ENCODE results near the gene TMCO1.
"Not testable (repeated sequence)": the region's sequence is repeated elsewhere in the genome, so short reads cannot be mapped to it uniquely, and the experiment has no call there.

Gene TMCO1, protein sequence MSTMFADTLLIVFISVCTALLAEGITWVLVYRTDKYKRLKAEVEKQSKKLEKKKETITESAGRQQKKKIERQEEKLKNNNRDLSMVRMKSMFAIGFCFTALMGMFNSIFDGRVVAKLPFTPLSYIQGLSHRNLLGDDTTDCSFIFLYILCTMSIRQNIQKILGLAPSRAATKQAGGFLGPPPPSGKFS

DNA sequence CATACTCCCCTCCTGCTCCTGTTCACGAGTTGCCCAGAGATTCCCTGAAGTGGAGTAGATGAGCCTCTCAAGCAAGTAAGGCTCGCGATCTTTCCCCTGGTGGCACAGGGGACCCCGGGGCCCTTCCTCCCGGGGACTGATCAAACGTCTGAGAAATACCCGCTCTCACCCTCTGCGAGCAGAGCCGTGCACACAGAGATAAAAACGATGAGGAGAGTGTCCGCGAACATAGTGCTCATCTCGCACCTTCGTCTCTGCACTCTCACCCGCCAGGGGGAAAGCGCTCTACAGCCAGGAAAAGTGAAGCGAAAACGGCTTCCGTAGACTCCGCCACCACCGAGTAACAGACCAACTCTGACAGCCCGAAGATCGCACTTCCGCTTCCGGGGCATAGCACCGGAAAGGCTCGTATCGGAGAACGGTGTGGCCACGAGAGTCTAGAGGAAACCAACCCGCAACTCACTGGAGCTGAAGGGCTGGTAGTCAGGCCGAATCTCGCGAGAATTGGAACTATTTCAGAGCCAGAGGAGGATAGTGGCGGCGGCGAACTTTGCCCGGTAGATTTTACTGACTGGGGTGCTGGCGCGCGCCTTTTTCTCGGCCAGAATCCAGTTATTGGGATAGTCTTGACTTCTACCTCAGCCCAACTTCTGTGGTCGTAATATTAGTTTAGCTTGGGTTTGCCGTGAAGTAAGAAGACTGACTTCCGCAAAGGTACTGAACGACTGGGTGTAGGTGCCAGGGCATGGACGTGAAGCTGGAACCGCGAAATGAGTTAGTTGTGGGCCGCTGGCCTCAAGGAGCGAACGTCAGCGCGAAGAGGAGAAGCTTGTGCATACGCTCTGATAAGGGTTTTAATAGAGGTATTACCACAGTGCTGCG is at the start of gene TMCO1:
Gene TMCO1, minus strand, starts transcription at position 356 of the 882 bp plus-strand sequence. Its CDS starts 117 bp downstream, at position 239.
- peak; percentile 92 for DNase-seq

DNA sequence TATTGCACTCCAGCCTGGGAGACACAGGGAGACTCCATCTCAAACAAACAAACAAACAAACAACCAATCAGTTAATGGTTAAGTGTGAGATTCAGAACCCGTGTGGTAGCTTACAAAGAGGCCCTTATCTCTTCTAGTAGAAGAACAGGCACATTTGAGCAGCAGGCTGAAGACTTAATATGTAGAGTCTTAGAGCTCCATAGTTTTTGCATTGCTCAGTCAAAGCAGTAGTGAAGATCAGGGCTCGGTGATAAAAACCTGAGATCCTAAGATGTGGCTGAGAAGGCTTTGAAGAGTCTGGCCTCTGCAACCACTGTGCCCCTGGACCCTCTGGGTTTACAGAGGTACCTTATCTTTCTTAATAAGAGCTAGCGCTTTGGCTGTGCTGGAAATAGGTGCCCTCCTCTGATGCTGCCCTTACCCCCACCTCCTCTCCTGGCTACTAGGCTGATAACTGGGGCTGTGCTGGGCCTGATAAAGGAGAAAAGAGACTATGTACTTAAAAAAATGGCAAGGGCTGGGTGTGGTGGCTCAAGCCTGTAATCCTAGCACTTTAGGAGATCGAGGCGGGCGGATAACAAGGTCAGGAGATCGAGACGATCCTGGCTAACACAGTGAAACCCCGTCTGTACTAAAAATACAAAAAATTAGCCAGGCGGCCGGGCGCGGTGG is 48.3 kb upstream of the TMCO1 start:
- no peak for DNase-seq

DNA sequence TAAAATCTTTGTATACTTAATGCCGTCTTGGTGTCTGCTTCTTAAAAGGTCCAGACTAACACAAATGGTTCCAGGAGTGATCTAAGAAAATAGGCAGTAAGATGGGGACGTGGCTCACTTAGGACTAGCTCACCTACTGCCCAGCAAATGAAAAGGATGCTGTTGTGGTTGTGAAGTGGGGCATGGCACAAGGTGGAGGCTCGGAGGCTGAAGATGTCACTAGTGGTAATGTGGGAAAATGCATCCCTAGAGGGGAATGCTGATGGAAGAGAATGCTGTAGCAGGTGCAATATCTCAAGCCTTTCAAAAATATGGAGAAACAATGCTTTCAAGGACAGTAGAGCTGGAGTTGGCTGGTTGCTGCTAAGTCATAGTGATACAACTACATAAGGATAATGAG is 47.5 kb upstream of the TMCO1 start:
- no peak for DNase-seq

DNA sequence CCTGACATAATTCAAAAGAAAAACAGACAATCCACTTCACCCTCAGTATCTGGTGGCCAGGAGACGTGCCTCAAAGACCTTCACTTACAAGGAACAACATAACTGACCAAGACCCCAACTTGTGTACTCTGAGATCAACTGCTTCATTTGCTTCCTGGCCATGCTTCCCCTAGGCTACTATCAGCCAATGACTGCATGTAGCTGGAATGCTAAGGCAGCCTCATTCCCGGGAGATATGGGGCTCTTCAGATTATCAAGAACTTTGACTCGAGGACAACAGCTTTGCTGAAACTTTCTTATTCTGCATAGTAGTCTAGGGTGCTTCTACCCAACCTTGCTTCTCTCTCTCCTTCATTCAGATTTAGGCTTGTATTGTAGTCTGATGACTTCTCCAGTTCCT is 47.1 kb upstream of the TMCO1 start:
- no peak for DNase-seq

DNA sequence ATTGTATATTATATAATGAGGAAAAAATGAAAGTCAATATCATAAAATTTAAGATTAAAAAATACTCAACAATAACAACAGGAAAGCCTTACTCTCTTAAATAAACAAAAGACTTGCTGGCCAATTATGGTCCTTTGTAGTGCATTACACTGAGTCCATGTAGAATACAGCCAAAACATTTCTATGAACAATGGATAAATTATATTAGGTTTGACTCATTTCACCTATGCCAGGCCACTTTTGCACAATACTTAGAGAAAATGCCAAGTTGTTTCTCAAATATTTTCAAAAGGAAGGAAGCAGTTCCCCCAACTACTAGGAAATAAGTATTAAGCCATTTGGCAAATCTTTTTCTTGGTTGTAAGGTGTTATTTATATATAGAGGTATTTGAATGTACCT is 38.9 kb upstream of the TMCO1 start:
- no peak for DNase-seq

DNA sequence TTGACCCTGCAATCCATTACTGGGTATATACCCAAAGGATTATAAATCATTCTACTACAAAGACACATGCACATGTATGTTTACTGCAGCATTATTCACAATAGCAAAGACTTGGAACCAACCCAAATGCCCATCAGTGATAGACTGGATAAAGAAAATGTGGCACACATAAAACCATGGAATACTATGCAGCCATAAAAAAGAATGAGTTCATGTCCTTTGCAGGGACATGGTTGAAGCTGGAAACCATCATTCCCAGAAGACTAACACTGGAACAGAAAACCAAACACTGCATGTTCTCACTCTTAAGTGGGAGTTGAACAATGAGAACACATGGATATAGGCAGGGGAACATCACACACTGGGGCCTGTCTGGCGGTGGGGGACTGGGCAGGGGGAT is 35.8 kb upstream of the TMCO1 start:
- DNase-seq = not testable (repeated sequence)

DNA sequence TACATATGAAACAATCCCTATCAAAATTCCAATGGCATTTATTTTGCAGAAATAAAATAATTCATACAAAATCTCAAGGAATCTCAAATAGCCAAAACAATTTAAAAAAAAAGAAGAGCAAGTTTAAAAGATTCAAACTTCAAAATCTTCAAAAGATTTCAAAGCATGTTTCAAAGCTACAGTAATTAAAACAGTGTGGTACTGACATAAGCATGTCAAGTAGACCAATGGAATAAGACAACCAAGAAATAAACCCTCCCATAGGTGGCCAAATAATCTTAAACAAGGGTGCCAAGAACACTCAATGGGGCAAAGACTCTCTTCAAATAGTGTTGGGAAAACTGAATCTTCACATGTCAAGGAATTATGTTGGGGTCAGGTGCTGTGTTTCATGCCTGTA is 30.7 kb upstream of the TMCO1 start:
- DNase-seq = no peak

DNA sequence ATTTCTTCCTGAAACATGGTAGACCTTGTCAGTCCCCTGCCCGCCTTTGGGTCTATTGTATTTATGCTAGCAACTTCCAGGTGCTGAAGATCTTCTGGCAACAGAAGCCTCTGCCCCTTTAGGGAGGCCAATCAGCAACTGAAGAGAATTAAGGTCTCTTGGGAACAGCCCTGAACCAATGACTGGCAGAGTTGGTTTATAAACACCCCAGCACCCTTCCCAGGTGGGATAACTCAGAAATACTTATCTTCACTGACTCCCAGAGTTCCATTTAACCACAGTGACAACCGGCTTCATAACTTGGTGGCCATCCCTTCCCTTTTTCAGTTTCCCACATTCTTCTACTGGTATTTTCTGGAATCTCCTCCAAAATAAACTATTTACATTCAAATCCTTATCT is 27.2 kb upstream of the TMCO1 start:
- no peak for DNase-seq

DNA sequence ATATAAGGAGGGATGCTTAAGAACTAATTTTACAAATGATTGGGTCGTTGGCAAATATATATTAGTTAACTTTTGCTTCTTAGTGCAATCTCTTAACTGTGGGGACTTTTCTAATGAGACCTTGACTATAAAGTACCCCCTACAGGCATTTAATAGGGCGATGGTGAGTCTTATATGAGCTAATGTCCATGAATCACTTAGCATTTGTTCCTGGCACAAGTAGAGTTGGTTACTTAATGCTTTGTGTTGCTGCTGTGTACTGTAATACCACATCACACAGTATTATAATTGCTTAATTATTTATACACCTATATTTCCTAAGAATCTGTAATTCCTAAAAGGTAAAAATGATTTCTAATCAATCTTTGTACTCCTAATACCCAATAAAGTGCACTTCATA is 25.3 kb upstream of the TMCO1 start:
- DNase-seq = no peak

DNA sequence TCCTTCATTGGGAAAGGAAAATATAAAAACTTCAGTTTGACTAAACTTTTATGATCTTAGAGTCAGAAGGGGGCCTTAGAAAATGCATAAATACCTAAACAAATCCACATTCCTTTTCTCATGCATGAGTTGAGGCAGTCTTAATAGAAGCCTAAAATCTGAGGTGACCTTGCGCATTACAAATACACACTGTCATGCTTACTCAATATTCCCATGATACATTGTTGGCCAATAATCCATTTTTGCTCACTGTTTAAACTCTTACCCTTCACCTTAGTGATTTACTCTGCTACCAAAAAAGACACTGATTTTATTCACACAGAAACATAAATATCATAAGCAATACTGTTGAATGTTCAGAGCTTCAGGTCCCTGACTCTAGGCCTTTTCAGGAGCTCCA is 19.1 kb upstream of the TMCO1 start:
- DNase-seq = no peak

DNA sequence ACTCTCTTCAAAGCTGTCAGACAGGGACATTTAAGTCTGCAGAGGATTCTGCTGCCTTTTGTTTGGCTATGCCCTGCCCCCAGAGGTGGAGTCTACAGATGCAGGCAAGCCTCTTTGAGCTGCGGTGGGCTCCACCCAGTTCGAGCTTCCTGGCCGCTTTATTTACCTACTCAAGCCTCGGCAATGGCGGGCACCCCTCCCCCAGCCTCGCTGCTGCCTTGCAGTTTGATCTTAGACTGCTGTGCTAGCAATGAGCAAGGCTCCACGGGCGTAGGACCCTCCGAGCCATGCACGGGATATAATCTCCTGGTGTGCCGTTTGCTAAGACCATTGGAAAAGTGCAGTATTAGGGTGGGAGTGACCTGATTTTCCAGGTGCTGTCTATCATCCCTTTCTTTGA is 14.9 kb upstream of the TMCO1 start:
- not testable (repeated sequence) for DNase-seq

DNA sequence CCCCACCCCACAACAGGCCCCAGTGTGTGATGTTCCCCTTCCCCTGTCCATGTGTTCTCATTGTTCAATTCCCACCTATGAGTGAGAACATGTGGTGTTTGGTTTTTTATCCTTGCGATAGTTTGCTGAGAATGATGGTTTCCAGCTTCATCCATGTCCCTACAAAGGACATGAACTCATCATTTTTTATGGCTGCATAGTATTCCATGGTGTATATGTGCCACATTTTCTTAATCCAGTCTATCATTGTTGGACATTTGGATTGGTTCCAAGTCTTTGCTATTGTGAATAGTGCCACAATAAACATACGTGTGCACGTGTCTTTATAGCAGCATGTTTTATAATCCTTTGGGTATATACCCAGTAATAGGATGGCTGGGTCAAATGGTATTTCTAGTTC is 9.5 kb upstream of the TMCO1 start:
- DNase-seq = not testable (repeated sequence)

DNA sequence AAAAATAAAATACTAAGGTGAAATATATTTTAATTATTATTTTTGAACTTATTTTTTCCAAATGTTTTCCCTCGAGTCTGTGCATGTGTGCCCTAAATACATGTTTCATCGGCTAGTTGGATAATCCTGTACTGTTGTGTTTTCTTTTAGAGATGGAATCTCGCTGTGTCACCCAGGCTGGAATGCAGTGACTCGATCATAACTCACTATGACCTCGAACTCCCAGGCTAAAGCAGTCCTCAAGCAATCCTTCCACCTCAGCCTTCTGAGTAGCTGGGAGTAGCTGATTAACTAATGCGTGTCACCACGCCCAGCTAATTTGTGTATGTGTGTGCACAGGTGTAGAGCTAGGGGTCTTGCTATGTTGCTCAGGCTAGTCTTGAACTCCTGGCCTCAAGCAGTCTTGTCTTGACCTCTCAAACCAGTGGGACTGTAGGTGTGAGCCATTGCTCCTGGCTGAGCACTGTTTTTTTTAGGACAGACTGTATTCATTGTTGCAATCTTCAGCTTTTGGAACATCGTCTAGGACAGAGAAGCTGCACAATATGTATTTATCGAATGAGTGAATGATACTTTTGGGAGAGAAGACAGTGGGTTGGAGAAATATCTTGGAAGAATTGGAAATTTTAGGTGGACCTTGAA is 4.8 kb upstream of the TMCO1 start:
- no peak for DNase-seq

DNA sequence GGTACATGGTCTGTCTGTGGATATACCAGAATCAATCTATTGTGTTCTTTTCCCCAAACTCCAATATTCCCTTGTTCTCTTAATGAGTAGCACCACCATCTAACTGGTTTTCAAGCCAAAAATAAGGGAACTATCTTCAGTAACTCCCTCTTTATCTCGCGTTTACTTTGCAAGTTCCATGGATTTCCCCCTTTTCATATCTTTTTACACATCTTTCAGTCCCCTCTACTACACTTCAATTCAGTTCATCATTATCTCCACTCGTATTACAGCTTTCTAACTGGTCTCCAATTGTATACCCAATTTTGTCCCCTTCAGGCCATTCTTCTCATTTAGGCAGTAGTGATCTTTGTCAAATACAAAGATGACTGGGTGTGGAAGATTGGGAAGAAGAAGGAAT is 4.1 kb upstream of the TMCO1 start:
- DNase-seq = no peak

DNA sequence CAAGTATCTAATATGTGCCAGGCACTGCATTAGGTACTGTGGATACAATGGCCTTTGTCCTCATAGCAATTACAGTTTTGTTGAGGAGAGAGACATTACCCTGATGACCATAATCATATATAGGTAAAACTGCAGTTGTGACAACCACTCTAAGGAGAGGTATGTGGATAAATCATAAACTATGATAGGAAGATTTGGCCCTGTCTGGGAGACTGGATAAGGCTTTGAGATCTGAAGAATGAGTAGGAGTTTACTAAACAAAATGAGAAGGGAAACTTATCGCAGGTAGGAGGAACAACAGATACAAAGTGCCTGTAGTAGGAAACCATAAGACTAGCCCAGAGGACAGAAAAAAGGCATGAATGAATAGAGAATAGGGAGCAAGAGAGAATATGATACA is 4.4 kb downstream of the TMCO1 start:
- DNase-seq = no peak

DNA sequence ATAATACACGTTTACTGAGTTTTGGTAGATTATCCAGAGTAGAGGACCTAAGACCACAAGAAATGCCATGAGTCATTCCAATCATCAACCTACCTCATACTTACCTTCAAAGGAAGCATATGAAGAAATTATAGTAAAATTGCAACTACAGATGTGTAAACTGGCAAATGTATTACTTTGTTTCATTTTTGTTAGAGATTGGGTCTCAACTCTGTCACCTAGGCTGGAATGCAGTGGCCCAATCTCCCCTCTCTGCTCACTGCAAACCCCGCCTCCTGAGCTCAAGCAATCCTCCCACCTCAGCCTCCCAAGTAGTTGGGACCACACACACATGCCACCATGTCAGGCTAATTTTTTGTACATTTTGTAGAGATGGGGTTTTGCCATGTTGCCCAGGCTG is 5.2 kb downstream of the TMCO1 start:
- no peak for DNase-seq

DNA sequence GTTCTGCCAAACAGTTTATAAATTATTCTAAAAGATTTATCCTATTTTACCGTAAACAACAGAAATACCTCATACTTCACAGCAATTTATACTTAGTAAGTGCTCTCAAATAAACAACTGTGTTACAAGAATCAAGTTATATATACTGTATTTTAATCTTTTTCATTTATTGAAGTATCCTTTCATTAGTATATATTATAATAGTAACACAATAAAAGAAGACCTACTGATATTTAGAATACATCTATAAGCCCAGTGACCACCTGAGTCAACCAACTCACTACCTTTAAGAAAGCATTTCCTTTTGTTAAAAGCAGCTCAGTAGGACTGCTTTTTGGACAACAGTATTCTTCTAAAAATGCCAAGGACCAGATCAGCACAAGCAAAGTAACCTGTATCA is 5.9 kb downstream of the TMCO1 start:
- DNase-seq = no peak

DNA sequence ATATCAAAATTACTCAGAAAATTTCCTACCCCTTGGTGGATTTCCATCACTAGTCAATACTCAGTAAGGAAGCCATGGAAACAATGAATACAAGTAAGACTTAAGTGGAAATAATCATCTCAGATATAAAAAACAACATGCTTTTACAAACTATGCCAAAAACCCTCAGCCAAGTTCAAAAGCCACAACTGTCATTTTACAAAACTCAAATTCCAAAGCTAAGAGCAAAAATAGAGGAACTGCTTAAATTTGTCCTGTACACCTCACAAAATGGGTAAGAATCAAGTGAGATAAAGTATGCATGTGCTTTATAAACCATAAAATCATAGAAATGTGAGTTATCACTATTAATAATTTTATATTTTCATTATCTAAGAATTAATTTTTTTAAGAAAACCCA is 9.6 kb downstream of the TMCO1 start:
- no peak for DNase-seq

DNA sequence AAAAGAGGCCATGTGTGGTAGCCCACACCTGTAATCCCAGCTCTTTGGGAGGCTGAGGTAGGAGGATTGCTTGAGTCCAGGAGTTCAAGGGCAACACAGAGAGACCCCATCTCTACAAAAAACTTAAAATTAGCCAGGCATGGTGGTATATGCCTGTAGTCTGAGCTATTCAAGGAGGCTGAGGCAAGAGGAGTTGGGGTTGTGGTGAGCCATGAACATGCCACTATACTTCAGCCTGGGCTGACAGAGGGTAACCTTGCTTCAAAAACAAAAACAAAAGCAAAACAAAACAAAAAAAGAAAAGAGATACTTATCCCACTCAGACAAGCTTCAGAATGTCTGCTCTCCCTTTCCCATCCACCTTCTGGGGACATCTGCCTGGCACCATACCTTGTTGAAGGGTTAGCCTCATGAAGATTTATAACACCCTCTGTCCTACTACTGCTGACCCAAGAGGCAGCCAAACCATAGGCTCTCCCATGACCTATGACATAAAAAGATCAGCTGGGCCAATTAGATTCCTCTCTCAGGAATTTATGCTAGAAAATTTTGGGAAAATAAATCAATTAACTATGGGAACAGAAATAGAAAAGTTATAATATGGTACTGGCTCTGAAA is 13.2 kb downstream of the TMCO1 start:
- no peak for DNase-seq

DNA sequence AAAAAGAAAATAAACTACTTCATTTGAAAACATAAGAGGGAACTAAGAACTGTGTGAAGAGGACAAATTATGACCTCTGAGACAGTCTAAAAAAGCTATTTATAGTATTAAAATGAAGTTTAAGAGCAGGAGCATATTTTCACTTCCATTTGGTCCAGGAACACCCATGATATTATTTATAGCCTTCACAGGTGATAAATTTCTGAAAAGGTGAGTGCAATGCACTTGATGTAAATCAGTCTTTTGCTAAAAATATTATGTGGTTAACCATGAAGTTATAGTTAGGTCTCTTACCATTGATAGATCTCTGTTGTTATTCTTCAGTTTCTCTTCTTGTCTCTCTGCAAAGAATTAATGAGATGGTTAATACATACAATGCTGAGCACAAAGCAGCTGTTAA is 14.7 kb downstream of the TMCO1 start:
- DNase-seq = no peak

DNA sequence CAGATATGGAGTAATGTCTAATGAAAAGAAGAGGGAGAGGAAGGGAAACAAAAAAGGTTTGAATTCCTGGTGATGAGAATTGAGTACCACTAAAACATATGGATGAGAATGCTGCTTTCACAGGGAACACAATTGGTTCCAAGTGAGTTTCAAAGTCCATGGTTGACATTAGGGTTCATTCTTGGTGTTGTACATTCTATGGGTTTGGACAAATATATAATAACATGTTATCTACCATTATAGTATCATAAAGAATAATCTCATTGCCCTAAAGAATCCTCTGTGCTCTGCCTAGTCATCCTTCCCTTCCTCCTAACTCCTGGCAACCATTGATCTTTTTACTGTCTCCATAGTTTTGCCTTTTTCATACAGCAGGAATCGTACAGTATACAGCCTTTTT is 20.1 kb downstream of the TMCO1 start:
- no peak for DNase-seq

DNA sequence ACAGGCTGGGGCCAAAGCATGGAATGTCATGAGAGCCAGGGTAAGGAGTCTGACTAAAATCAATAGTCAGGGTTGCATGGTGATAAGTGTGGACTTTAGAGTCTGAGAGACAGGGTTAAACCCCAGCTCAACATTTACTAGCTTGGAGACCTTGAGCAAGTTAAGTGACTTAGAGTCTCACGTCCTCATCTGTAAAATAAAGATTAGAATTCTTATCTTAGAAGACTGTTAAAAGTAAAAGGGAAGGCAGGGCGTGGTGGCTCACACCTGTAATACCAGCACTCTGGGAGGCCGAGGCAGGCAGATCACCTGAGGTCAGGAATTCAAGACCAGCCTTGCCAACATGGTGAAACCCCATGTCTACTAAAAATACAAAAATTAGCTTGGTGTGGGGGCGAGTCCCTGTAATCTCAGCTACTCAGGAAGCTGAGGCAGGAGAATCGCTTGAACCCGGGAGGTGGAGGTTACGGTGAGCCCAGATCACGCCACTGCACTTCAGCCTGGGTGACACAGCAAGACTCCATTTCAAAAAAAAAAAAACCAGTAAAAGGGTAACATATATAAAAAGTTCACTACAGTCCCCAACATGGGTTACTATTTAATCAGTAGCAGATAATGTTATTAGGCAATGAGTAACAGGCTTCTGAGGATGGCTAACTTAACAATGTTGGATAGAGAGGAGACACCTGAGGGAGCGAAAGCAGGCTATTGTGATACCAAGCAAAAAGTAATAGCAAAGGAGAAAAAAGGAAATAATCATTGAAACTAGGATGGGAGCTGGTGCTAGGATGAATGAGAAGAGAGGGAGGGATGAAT is 20.8 kb downstream of the TMCO1 start:
- no peak for DNase-seq
